GM19463 (cell line): ENCODE results near the gene CDIP1.

Experiments
- ATAC-seq: cut with Tn5 transposase; IDR thresholded peaks from one replicate; pipeline ENCODE4 v1.9.1; 2021; ENCODE audit warnings: mild to moderate bottlenecking, moderate library complexity; ENCODE audit not compliant: unreplicated experiment

Gene CDIP1

GRCh38 chr16:4494746-4495490 is 43.7 kb downstream of the CDIP1 start:
- ATAC-seq: no peak

- no peak for ATAC-seq
Measured at GRCh38 chr16:4491898-4492297, 46.7 kb downstream of the CDIP1 start.

GRCh38 chr16:4489030-4489429 is 49.5 kb downstream of the CDIP1 start:
- no peak for ATAC-seq

GRCh38 chr16:4488499-4488967 is 50.0 kb downstream of the CDIP1 start:
- ATAC-seq: no peak

DNA sequence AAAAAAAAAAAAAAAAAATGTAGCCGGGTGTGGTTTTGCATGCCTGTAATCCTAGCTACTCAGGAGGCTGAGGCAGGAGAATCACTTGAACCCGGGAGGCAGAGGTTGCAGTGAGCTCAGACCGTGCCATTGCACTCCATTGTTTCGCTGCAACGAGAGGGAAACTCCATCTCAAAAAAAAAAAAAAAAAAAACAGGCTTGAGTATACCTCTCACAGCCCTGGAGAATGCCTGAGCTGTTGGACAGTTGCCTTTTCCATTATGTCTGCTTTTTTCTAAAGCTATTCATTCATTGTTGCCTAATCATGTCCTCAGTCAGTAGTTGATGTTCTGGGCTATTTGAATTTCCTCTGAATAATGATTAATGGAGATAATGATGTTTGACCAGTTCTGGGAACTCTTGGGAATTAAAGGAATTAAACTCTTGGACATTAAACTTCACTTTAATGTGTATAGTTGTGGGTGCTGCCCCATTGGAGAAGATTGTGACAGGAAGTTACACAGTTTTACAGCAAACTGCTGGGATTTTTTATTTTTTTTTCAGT is 50.5 kb downstream of the CDIP1 start:
- ATAC-seq: no peak

DNA sequence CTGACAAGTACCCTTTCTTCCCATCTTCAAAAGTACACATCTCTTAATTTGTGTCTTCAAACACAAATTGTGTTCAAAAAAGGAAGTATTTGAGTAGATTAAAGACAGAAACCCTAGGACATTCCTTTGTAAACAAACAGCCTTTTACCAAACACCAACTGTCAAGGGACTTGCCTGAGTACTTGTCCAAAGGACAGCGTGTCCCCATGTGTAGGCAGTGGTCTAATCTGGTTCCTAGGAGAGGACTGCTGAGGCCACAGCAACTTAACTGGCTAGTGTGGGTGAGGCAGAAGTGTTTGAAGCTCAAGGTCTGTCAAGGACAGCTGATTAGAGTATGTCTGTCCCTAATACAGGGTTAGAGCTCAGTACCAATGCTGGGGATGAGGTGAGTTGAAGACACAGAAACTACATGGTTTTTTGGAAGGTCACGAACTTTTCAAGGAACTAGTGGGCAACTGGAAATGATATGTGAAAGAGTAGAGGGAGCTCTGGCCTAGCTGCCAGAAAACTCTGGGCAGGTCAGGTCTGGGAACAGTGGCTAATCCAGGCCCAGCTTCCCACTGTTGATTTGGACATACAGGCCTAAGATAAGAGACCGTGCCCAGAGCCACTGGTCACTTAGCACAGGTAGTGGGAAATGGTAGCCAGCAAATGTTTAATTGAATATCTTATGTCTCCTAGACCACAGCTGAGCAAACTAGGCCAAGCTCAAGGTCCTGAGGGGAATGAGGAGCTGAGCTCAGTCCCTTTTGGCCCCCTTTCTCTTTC is 52.3 kb downstream of the CDIP1 start:
- no peak for ATAC-seq

GRCh38 chr16:4481963-4482362 is 56.6 kb downstream of the CDIP1 start:
- ATAC-seq: no peak

DNA sequence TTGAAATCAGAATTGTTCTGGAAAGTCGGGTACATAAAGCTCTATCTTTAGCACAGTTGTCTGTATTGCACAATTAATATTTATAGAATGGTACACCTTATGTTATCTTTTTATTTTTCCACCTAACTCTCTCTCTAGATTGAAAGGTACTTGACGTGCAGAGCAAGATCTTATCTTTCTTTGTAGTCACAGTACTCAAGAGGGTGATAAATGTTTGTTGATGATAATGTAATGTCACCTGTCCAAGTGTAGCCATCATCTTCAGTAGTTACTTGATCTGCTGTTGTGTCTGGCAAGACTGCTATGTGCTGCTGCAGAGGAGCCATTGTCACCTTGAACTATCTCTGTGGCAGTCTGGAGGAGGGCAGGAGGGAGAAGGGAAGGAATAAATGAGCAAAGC is 57.0 kb downstream of the CDIP1 start:
- ATAC-seq: no peak

DNA sequence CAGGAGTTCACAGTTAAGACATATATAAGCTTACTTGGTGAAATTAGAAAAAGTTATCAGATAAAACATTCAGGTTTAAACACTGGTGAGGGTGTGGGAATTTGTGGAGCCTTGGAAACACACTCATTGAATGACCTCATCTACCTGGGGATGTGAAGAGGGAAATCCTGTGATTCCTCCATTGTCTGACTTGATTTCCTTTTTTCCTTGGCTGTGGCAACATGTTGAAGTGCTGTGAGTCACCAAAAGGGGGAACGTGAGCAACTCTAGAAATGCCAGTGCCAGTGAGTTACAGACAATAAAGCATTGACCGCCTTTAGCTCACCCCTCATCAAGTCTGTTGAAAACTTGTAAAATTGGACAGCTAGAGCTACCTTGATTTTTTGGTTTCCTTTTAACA is 60.6 kb downstream of the CDIP1 start:
- ATAC-seq: no peak

- peak; percentile 86 for ATAC-seq
Measured at GRCh38 chr16:4475880-4476788, 62.4 kb downstream of the CDIP1 start, which contains the start of gene HMOX2. TSS of gene HMOX2 (plus strand) at chr16:4476398. CDS start at chr16:4505525, 29,127 bp downstream.

GRCh38 chr16:4474192-4474961 is 64.2 kb downstream of the CDIP1 start, which contains the start of gene NMRAL1:
TSS of gene NMRAL1 (minus strand) at chr16:4474625. CDS start at chr16:4474132, 493 bp downstream.
- ATAC-seq: peak; percentile 39

- no peak for ATAC-seq
Measured at GRCh38 chr16:4472880-4473279, 65.7 kb downstream of the CDIP1 start.

DNA sequence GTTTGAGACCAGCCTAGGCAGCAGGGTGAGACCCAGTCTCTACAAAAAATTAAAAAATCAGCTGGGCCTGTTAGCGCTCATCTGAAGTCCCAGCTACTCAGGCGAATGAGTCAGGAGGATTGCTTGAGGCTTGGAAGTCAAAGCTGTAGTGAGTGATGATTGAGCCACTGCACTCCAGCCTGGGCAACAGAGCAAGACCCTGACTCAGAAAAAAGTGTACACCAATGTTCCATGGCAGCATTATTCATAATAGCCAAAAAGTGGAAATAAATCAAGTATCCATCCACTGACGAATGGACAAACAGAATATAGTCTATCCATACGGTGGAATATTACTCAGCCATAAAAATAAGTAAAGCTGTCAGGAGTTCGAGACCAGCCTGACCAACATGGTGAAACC is 66.7 kb downstream of the CDIP1 start:
- no peak for ATAC-seq

DNA sequence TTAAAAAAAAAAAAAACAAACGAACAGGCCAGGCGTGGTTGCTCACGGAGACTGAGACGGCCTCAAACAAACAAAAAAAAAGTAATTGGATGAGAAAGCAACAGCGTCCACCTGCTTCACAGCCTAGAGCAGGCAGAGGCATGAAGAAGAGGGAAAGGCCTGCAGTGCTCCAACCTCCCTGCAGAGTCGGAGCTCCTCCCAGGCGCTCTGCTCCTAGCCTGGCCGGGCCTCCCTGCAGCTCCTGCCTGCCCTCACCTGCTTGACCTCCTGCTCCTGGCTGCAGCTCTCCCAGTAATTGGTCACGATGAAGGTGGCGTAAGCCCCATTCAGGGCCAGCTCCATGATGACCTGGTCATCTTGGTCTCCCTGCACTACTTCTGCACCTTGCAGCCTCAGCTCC is 69.6 kb downstream of the CDIP1 start:
- no peak for ATAC-seq

DNA sequence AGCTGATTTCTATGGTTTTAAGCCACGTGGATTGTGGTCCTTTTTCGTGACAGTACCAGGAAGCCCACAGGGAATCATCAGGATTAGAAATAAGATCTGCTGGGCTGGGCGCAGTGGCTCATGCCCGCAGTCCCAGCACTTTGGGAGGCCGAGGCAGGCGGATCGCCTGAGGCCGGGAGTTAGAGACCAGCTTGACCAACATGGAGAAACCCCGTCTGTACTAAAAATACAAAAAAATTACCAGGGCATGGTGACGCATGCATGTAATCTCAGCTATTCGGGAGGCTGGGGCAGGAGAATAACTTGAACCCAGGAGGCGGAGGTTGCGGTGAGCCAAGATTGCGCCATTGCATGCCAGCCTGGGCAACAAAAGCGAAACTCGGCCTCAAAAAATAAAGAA is 70.7 kb downstream of the CDIP1 start:
- ATAC-seq: no peak

- no peak for ATAC-seq
Measured at GRCh38 chr16:4465977-4466779, 72.4 kb downstream of the CDIP1 start.

- ATAC-seq: no peak
Measured at GRCh38 chr16:4463522-4464163, 74.9 kb downstream of the CDIP1 start.

DNA sequence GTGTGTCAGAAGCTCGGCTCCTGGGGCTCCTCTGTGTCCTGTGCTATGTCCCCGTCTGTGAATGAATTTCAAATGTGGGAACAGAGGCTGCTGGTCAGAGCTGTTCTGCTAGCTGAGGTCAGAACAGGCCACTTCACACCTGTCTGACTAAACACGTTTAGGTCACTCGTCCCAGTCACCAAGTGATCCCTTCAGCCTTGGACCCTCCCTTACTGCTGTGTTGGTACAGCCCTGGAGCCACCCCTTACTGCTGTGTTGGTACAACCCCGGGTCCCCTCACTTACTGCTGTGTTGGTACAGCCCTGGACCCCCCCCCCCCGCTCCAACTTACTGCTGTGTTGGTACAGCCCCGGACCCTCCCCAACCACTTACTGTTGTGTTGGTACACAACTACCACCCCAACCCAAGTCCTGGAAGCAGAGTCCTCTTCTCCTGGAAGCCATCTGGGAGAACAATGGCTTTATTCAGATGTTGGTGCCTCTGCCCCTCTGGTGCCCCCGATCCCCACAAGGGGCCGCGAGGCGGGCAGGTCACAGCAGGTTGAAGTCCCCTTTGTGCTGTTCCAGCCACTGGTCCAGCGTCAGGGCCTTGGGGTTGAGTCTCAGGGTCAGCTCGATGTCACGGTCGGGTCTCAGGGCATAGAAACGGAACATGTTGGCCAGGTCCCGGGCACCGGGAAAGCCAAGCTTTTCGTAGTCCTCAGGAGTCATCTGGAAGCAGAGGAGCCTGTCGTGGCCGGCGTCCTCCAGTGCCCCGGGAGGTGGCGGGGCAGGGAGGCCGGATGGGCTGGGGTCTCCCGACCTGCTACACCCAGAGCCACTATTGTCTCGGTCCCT is 77.1 kb downstream of the CDIP1 start:
- no peak for ATAC-seq
